Ishikawa (cell line): ENCODE results near the gene PTK6.

Experiments
- CREB1 ChIP-seq: IDR thresholded peaks from 2 replicates; pipeline ENCODE4 v1.6.1; 2012; ENCODE audit warnings: low read depth
- FOXM1 ChIP-seq: IDR thresholded peaks from 2 replicates; pipeline ENCODE4 v1.6.1; 2012; ENCODE audit warnings: low read depth, borderline replicate concordance
- REST ChIP-seq: IDR thresholded peaks from 2 replicates; pipeline ENCODE4 v1.6.1; 2012; ENCODE audit warnings: low read depth, mild to moderate bottlenecking
- TAF1 ChIP-seq: IDR thresholded peaks from 2 replicates; pipeline ENCODE4 v1.6.1; 2012; ENCODE audit warnings: low read depth, mild to moderate bottlenecking
- YY1 ChIP-seq: IDR thresholded peaks from 2 replicates; pipeline ENCODE4 v1.6.1; 2012; ENCODE audit warnings: low read depth

GRCh38 chr20:63504642-63505041 is 32.5 kb downstream of the PTK6 start:
- TF ChIP-seq TAF1 (no peak), REST (no peak), FOXM1 (no peak), YY1 (no peak), CREB1 (no peak)
